Right forelimb (tissue), 1 donor: Measurements from ENCODE around the gene ARMH1.

Experiments used
- DNase-seq: peaks from one replicate; pipeline ENCODE4 v3.0.0-alpha.2; 2018

The ARMH1 gene

GRCh38 chr1:44672254-44672955, 2.1 kb upstream of the ARMH1 start:
- no peak for DNase-seq

GRCh38 chr1:44672961-44673674, 1.4 kb upstream of the ARMH1 start:
- no peak for DNase-seq

GRCh38 chr1:44673675-44674112, 820 bp upstream of the ARMH1 start:
- no peak for DNase-seq

GRCh38 chr1:44675186-44675585, 672 bp downstream of the ARMH1 start:
- no peak for DNase-seq

GRCh38 chr1:44676484-44677200, 2.1 kb downstream of the ARMH1 start:
- DNase-seq, result no peak

- DNase-seq, result no peak
These were observed 2.8 kb downstream of the ARMH1 start for GRCh38 chr1:44677201-44677766.

- DNase-seq, result no peak
These were observed 3.6 kb downstream of the ARMH1 start for GRCh38 chr1:44678120-44678519.

- no peak for DNase-seq
These were observed 4.1 kb downstream of the ARMH1 start for GRCh38 chr1:44678626-44679025.

GRCh38 chr1:44679468-44679867, 5.0 kb downstream of the ARMH1 start:
- no peak for DNase-seq

GRCh38 chr1:44681905-44682882, 7.7 kb downstream of the ARMH1 start:
- no peak for DNase-seq

- DNase-seq, result no peak
These were observed 8.4 kb downstream of the ARMH1 start for GRCh38 chr1:44682883-44683265.

GRCh38 chr1:44684525-44684924, 10.0 kb downstream of the ARMH1 start:
- DNase-seq, result no peak

GRCh38 chr1:44685218-44685617, 10.7 kb downstream of the ARMH1 start:
- DNase-seq, result no peak

GRCh38 chr1:44685881-44686280, 11.4 kb downstream of the ARMH1 start:
- no peak for DNase-seq

GRCh38 chr1:44688760-44689446, 14.4 kb downstream of the ARMH1 start:
- no peak for DNase-seq

GRCh38 chr1:44689447-44689765, 14.9 kb downstream of the ARMH1 start:
- DNase-seq, result no peak

GRCh38 chr1:44693159-44693558, 18.6 kb downstream of the ARMH1 start:
- no peak for DNase-seq

- DNase-seq, result no peak
These were observed 19.4 kb downstream of the ARMH1 start for GRCh38 chr1:44693900-44694299.

GRCh38 chr1:44694863-44695478, 20.5 kb downstream of the ARMH1 start:
- no peak for DNase-seq

GRCh38 chr1:44695671-44696070, 21.2 kb downstream of the ARMH1 start:
- DNase-seq, result no peak

GRCh38 chr1:44696101-44696500, 21.6 kb downstream of the ARMH1 start:
- DNase-seq, result no peak
